Measurements from ENCODE around the gene MRPL52.
"Not testable (repeated sequence)": the region's sequence is repeated elsewhere in the genome, so short reads cannot be mapped to it uniquely, and the experiment has no call there.

Gene MRPL52

DNA sequence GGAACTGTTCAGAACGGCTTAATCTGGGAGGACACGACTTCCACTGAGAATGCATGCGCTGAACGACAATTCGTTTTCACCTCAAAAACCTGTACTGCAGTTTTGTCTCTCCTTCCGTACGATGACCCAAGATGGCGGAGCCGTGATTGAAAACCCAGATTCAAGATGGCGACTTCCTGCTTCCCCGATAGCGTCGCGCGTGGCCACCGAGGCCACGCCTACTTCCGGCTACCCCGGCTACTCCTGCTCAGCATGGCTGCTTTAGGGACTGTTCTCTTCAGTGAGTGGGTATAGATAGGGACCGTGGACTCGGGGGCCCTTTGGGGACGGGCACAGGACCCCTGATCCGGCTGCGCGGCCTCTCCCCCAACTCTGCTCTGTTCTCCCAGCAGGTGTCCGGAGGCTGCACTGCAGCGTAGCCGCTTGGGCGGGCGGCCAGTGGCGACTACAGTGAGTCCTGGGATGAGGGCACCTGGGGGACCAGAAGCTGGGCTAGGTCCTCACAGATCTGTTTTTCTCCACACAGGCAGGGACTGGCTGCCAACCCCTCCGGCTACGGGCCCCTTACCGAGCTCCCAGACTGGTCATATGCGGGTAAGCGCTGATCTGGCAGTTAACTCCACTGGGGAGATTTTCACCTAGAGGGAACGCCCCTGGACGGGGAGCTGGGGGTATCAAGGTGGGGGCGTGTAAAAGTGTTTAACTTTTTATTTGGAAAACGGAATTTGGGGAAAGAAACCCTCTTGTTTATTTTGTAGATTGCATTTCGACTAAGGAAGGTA is at the start of gene MRPL52:
MRPL52 (plus strand) TSS at position 227 of the 782 bp plus-strand sequence; CDS start at position 253, 26 bp downstream.
- Histone ChIP-seq H3K27me3 (peaks cover 8% of the 10 kb centered on the region), H3K9me3 (no peaks in the 10 kb centered on the region), H3K4me1 (peaks cover 31% of the 10 kb centered on the region), H3K4me3 (peak within 1 kb of the TSS; percentile 91), H3K27ac (peak within 1 kb of the TSS; percentile 90), H3K9ac (peak within 1 kb of the TSS; percentile 91), H4K20me1 (peaks cover 6% of the 10 kb centered on the region; the same call in 1 of the 2 replicates), H3K36me3 (peaks cover 39% of the 10 kb centered on the region), H3K4me2 (peak within 1 kb of the TSS; percentile 83)
- TF ChIP-seq Cebpa-rat (IDR thresholded peaks at IDR 0.05), result no peak

- peaks cover 8% of the 10 kb centered on the region; the same call in 1 of the 2 replicates for H3K4me1 ChIP-seq
- peaks cover 15% of the 10 kb centered on the region for H3K36me3 ChIP-seq
- no peak overlapping the region for H3K27ac ChIP-seq
- no peak for TF ChIP-seq Cebpa-rat (IDR thresholded peaks at IDR 0.05)
- H3K4me2 ChIP-seq, result no peak overlapping the region
- H3K9me3 ChIP-seq, result peaks cover 10% of the 10 kb centered on the region
- no peaks in the 10 kb centered on the region for H3K27me3 ChIP-seq
- no peak overlapping the region for H3K9ac ChIP-seq
- no peaks in the 10 kb centered on the region for H4K20me1 ChIP-seq
- H3K4me3 ChIP-seq, result no peak overlapping the region
Measured at GRCh38 chr14:22780105-22780679, 49.5 kb upstream of the MRPL52 start.

DNA sequence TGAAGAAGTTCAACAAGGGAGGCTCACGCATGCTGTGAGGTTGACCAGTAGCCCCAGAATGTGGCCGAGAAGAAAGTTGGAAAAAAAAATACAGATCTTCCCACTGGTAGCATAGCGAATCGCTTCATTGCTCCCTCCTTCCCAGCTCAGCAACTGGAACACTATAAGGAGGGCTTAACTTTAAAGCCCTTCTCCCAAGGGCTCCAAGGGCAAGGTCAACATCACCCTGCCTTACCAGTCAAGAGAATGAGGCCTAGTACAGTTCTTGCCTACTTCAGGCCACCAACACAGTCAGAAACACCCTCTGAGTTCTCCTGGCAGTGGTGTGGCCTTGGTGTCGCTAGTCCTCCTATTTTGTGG is 48.8 kb upstream of the MRPL52 start:
- H3K27ac ChIP-seq, result no peak overlapping the region
- H3K4me3 ChIP-seq, result no peak overlapping the region
- no peaks in the 10 kb centered on the region for H3K27me3 ChIP-seq
- H3K36me3 ChIP-seq, result peaks cover 8% of the 10 kb centered on the region; the same call in 1 of the 2 replicates
- H3K9ac ChIP-seq, result no peak overlapping the region
- H3K4me1 ChIP-seq, result peaks cover 8% of the 10 kb centered on the region; the same call in 1 of the 2 replicates
- H3K9me3 ChIP-seq, result peaks cover 10% of the 10 kb centered on the region
- no peak for TF ChIP-seq Cebpa-rat (IDR thresholded peaks at IDR 0.05)
- H3K4me2 ChIP-seq, result no peak overlapping the region
- H4K20me1 ChIP-seq, result no peaks in the 10 kb centered on the region

DNA sequence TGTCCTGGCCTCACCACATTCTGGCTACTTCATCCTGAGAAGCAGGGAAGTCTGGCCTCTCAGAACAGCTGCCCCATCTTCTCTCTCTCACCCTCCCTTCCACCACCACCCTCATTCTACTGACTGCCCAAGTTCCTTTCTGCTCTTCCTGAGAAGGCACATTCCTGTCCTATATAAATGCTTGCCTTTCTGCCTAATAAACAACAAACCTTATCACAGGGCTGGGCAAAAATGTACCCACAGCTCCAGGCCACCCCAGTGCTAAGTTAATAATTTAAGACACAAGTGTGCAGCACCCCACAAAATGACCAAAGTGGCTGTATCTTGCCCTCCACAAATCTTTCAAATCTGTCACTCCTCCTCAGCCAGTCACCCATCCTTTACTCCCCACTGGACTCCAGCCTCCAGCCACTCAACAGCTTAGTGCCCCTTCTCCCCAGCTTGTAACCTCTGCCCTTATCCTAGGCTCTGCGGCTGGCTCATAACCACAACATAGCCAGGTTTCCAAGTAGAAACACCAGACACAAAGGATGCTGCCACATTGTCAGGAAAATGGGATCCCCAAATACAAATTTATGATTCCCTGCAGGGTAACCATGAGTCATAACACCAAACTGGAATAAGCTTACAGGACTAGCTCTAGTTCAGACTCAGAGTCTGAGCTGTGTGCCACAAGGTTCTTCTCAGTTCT is 48.2 kb upstream of the MRPL52 start:
- peaks cover 5% of the 10 kb centered on the region; the same call in 1 of the 2 replicates for H3K9me3 ChIP-seq
- H3K4me1 ChIP-seq, result peaks cover 5% of the 10 kb centered on the region; the same call in 1 of the 2 replicates
- H3K4me3 ChIP-seq, result no peak overlapping the region
- H3K4me2 ChIP-seq, result no peak overlapping the region
- H3K27ac ChIP-seq, result no peak overlapping the region
- no peak for TF ChIP-seq Cebpa-rat (IDR thresholded peaks at IDR 0.05)
- H3K36me3 ChIP-seq, result 0 out of 2 replicates have a peak, but pooled peaks cover 2% of the 10 kb centered on the region
- H3K9ac ChIP-seq, result no peak overlapping the region
- H4K20me1 ChIP-seq, result no peaks in the 10 kb centered on the region
- no peaks in the 10 kb centered on the region for H3K27me3 ChIP-seq

DNA sequence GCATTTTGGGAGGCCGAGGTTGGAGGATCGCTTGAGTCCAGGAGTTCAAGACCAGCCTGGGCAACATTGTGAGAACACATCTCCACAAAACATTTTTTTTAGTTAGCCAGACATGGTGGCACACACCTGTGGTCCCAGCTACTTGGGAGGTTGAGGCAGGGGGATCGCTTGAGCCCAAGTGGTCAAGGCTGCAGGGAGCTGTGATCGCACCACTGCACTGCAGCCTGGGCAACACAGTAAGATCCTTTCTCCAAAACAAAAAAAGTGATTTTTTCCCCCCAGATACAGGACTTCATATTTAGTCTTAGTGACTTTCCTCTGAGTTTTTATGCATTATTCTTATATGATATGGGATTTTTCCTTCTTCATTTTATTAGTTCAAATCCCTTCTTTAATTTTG is 43.0 kb upstream of the MRPL52 start:
- H3K9me3 ChIP-seq, result no peaks in the 10 kb centered on the region
- H4K20me1 ChIP-seq, result no peaks in the 10 kb centered on the region
- no peak overlapping the region for H3K9ac ChIP-seq
- no peaks in the 10 kb centered on the region for H3K36me3 ChIP-seq
- no peaks in the 10 kb centered on the region for H3K27me3 ChIP-seq
- H3K4me1 ChIP-seq, result peaks cover 27% of the 10 kb centered on the region
- H3K4me3 ChIP-seq, result no peak overlapping the region
- no peak overlapping the region for H3K4me2 ChIP-seq
- H3K27ac ChIP-seq, result no peak overlapping the region
- no peak for TF ChIP-seq Cebpa-rat (IDR thresholded peaks at IDR 0.05)

- no peak overlapping the region for H3K27ac ChIP-seq
- no peak overlapping the region for H3K9ac ChIP-seq
- H3K9me3 ChIP-seq, result peaks cover 6% of the 10 kb centered on the region; the same call in 1 of the 2 replicates
- no peaks in the 10 kb centered on the region for H3K27me3 ChIP-seq
- no peak overlapping the region for H3K4me2 ChIP-seq
- no peaks in the 10 kb centered on the region for H4K20me1 ChIP-seq
- H3K4me3 ChIP-seq, result no peak overlapping the region
- H3K4me1 ChIP-seq, result peaks cover 29% of the 10 kb centered on the region
- TF ChIP-seq Cebpa-rat (IDR thresholded peaks at IDR 0.05), result no peak
- H3K36me3 ChIP-seq, result no peaks in the 10 kb centered on the region
Measured at GRCh38 chr14:22791301-22791700, 38.4 kb upstream of the MRPL52 start.

GRCh38 chr14:22792158-22792557 is 37.5 kb upstream of the MRPL52 start:
- H3K4me2 ChIP-seq, result no peak overlapping the region
- no peak overlapping the region for H3K9ac ChIP-seq
- H3K4me3 ChIP-seq, result no peak overlapping the region
- no peak overlapping the region for H3K27ac ChIP-seq
- peaks cover 29% of the 10 kb centered on the region for H3K4me1 ChIP-seq
- H3K27me3 ChIP-seq, result no peaks in the 10 kb centered on the region
- peaks cover 6% of the 10 kb centered on the region; the same call in 1 of the 2 replicates for H3K9me3 ChIP-seq
- no peaks in the 10 kb centered on the region for H4K20me1 ChIP-seq
- TF ChIP-seq Cebpa-rat (IDR thresholded peaks at IDR 0.05), result no peak
- H3K36me3 ChIP-seq, result no peaks in the 10 kb centered on the region

DNA sequence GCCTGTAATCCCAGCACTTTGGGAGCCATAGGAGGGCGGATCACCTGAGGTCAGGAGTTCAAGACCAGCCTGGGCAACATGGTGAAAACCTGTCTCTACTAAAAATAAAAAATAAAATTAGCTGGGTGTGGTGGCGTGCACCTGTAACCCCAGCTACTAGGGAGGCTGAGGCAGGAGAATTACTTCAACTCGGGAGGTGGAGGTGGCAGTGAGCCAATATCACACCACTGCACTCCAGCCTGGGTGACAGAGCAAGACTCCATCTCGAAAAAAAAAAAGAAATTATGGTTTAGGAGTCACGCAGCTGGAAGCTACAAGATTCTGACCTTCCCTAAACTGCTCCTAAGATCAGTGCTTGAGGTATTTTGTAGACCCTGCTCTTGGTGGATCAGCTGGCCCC is 36.1 kb upstream of the MRPL52 start:
- H3K36me3 ChIP-seq, H3K4me3 ChIP-seq, H3K9me3 ChIP-seq, H3K4me2 ChIP-seq, H3K27me3 ChIP-seq, H3K27ac ChIP-seq, H3K9ac ChIP-seq, H4K20me1 ChIP-seq: not testable (repeated sequence)
- peaks cover 29% of the 10 kb centered on the region for H3K4me1 ChIP-seq

- Histone ChIP-seq H3K4me3 (no peak overlapping the region), H3K9ac (no peak overlapping the region), H3K4me2 (no peak overlapping the region), H3K4me1 (peaks cover 28% of the 10 kb centered on the region), H3K27me3 (no peaks in the 10 kb centered on the region), H4K20me1 (no peaks in the 10 kb centered on the region), H3K27ac (no peak overlapping the region), H3K9me3 (peaks cover 6% of the 10 kb centered on the region; the same call in 1 of the 2 replicates), H3K36me3 (no peaks in the 10 kb centered on the region)
- TF ChIP-seq Cebpa-rat (IDR thresholded peaks at IDR 0.05), result no peak
Measured at GRCh38 chr14:22793976-22794375, 35.7 kb upstream of the MRPL52 start.

- Histone ChIP-seq H3K4me3 (no peak overlapping the region), H3K36me3 (no peaks in the 10 kb centered on the region), H3K9ac (no peak overlapping the region), H3K4me1 (peaks cover 23% of the 10 kb centered on the region), H3K27me3 (no peaks in the 10 kb centered on the region), H3K27ac (no peak overlapping the region), H3K9me3 (peaks cover 6% of the 10 kb centered on the region; the same call in 1 of the 2 replicates), H4K20me1 (no peaks in the 10 kb centered on the region), H3K4me2 (no peak overlapping the region)
- no peak for TF ChIP-seq Cebpa-rat (IDR thresholded peaks at IDR 0.05)
Measured at GRCh38 chr14:22794551-22794951, 35.1 kb upstream of the MRPL52 start.

Measured in BLaER1 (cell line).